ENCODE measurements around the gene SYMPK.

The SYMPK gene

DNA sequence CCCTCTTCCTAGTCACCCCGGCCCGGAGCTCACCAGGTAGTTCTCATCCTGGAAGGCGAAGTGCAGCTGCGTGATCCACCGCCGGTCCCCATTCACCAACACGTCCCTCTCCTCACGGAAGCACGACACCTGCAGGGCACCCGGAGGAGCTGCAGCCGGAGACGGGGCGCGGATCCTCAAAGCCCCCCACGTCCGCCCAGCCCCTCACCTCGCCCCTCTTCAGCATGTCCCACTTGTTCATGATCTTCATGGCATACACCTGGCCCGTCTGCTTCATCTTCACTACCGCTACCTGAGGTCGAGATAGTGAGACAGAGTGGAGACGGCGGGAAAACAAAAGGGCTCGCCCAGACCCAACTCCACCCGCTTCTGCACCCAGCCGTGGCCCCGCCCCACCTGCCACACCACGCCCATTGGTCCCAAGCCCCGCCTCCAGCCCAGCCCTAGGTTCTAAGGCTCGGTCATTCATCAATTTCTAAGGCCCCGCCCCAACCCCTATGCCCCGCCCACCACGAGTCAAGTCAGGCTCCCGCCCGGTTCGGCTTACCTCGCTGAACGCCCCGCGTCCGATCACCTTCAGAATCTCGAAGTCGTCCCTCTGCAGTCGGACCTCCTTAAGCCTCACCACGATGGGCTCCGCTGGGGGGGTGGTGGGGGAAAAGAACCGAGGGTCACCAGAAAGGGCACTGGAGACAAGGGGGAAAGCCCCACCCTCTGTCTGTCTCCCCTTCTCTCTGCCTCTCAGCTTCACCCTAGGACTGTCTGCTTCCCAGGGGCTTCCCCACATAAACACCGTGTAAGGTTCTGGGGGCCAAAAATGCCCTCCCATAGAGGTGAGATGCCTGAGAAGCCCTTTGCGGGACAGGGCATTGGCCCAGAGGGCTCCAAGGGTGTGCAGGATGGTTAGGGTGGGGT lies 83.5 kb downstream of the SYMPK start:
- peak; percentile 83 for DNase-seq

DNA sequence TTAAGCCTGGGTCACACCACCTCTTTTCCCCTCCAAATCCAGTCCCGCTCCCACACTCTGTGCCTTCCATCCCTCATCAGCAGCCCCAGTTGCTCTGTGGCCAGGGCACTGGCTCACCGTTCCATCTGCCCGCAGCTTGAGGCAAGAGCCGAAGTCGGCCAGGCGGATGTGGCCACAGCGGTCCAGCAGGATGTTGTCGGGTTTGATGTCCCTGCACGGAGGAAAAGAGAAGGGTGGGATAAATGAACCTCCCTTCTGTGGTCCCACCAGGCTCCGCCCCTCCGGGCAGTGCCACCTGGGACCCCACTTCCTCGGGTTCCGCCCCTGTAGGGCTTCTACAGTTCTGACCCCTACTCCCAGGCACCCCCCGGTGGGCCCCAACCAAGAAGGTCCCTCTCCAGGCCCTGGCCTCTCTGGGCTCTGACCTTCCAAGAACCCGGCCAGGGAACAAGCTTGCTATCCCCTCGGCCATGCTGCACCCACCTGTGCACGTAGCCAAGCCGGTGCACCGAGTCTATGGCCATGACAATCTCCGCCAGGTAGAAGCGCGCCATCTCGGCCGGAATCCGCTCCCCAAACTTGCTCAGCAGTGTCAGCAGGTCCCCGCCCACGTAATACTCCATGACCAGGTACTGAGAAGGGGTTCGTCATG lies 84.8 kb downstream of the SYMPK start:
- no peak for DNase-seq

DNA sequence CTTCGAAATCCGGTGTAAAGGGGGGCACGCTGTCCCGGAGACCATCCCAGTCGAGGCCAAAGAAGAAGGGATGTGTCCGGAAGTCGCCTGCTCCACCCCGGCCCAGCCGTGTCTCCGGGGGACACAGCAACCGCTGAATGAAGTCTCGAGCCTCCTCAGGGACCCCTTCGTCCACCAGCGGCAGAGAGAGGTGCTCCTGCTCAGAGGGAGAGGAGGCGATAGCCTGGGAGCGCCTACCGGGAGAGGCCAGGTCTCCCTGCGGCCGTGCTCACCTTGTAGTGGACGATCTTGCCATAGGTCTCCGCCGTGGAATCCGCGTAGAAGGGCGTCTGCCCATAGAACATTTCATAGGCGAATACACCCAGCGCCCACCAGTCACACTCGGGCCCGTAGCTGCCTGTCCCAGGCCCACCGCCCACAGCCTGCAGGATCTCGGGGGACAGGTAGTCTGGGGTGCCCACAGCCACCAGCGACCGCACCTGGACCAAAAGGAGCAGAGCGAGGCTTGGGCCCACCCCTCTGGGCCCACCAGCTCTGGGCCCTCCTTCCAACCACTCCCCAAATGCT lies 85.5 kb downstream of the SYMPK start:
- no peak for DNase-seq

DNA sequence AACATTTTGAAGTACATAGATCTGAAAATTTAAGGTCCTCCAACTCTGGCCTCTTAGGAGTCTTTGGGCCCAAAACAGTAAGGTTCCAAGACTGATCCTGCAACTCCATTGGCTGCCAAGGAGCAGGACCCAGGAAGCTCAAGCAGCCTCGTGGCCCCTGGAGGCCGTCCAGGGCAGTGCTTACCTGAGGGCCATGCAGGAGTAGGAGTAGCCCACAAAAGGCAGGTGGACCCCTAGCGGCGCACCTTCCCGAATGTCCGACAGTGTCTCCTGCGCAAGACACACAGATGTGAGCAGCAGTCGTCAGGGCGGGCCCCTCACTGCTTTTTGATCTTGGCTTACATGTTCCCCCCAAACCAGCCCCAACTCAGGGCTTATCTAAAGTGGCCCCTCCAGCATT lies 88.2 kb downstream of the SYMPK start:
- DNase-seq, result no peak

DNA sequence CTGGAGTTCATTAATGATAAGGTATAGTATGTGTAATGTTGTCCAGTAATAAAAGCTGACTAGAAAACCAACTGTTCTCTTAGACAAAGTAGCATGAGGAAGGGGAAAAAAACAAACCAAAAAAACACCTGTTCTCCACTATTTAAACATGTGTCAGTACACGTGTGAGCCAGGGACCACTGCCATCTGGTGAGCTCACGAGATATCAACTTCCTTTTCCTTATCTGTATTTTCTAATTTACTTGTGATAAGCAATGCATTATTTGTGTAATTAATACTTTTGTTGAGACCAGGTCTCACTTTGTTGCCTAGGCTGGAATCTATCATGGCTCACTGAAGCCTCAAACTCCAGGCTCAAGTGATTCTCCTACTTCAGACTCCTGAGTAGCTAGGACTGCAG lies 89.6 kb downstream of the SYMPK start:
- DNase-seq, result no peak

DNA sequence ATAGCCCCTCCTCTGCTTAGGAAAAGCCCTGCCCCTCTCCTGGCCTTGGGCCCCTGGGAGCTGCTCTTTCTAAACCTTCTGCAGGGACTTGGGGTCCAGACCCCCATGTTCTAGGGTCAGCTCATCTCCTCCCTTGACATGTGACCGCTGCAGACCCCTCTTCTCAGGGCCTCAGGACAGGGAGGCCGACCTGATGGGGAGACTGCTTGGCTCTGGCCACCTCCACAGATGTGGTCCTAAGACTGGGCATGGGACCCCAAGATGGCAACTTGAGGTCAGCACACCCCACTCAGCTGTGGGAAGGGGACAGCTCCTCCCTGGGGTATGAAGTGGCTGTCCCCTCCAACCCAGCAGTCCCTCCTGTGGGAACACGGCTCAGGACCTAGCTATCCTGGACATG lies 90.0 kb downstream of the SYMPK start:
- DNase-seq, result no peak

DNA sequence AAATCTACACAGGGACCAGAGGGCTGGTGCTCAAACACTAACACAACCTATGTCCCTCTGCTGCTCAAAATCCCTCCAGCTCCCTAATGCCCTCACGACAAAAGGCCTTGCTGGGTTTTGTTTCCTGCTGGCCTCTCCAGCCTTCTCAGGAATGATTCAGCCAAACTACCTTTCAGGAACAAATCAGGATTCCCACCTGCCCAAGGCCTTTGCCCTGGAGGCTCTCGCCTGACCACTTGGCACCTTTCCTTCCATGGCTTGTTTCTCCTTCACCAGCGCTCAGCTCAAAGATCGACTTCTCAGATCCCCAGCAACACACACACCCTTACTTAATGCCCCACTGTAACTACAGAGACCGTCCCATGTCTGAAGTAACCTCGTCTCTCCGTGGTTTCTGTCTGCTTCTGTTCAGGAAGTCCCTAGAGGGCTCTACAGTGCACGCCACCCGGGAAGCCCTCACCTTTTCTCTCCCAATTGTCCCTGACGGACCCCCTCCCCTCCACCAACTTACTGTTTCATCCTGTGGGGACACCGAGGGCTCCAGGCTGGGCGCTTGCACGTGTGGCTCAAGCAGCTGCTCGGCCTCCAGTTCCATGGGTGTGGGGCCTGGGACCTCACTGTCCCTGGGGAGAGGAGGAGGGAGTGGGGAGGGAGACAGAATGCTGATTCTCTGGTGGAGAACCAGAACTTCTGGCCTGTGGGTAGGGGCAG lies 90.7 kb downstream of the SYMPK start:
- no peak for DNase-seq

DNA sequence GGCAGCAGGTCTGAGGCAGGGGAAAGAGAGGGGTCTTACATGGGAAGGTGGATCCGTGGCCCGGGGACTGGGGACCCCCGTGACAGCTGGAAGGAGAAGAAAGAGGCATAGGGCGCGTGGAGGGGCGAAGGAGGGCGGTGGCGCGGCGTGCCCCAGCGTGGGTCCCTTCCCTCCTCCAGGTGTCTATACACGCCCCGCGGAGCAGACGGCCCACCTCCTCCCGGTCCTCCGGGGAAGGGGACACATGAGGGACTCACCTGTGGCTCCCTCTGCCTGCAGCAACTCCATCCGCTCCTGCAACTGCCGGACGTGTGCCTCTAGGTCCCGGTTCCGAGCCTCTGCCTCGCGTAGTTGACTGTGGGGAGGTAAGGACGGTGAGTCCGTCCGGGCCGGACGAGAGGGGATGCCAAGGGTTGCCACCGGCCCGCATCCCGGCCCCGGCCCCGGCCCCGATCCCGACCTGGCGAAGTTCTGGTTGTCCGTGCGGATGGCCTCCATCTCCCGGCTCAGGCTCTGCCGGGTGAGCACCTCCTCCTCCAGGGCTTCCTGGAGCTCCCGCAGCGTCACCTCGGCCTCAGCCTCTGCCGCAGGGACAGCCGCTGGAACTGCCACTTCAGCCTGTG lies 91.5 kb downstream of the SYMPK start:
- no peak for DNase-seq

DNA sequence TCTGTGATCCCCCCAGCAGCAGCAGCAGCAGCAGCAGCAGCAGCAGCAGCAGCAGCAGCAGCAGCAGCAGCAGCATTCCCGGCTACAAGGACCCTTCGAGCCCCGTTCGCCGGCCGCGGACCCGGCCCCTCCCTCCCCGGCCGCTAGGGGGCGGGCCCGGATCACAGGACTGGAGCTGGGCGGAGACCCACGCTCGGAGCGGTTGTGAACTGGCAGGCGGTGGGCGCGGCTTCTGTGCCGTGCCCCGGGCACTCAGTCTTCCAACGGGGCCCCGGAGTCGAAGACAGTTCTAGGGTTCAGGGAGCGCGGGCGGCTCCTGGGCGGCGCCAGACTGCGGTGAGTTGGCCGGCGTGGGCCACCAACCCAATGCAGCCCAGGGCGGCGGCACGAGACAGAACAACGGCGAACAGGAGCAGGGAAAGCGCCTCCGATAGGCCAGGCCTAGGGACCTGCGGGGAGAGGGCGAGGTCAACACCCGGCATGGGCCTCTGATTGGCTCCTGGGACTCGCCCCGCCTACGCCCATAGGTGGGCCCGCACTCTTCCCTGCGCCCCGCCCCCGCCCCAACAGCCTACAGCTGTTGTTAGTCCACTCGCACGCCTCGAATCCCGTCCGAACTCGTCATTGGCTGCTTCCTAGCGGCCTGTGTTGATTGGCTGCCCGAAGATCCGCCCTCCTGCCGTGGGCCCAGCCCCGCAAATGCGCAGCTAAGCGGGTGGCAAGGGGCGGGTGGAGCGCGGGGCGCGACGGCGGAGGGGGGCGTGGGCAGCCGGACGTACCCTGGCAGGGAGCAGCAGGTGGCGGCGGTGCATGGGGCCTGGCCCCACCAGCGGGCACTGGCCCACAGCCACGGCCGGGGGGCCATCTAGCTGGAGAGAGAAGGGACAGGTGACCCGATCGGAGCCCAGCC lies 92.5 kb downstream of the SYMPK start:
- peak; percentile 95 for DNase-seq

DNA sequence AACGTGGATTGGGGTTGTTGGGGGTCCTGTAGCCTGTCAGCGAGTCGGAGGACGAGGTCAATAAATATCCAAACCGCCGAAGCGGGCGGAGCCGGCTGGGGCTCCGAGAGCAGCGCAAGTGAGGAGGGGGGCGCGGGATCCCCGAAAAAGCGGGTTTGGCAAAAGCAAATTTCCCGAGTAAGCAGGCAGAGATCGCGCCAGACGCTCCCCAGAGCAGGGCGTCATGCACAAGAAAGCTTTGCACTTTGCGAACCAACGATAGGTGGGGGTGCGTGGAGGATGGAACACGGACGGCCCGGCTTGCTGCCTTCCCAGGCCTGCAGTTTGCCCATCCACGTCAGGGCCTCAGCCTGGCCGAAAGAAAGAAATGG lies 93.1 kb downstream of the SYMPK start:
- DNase-seq, result no peak

DNA sequence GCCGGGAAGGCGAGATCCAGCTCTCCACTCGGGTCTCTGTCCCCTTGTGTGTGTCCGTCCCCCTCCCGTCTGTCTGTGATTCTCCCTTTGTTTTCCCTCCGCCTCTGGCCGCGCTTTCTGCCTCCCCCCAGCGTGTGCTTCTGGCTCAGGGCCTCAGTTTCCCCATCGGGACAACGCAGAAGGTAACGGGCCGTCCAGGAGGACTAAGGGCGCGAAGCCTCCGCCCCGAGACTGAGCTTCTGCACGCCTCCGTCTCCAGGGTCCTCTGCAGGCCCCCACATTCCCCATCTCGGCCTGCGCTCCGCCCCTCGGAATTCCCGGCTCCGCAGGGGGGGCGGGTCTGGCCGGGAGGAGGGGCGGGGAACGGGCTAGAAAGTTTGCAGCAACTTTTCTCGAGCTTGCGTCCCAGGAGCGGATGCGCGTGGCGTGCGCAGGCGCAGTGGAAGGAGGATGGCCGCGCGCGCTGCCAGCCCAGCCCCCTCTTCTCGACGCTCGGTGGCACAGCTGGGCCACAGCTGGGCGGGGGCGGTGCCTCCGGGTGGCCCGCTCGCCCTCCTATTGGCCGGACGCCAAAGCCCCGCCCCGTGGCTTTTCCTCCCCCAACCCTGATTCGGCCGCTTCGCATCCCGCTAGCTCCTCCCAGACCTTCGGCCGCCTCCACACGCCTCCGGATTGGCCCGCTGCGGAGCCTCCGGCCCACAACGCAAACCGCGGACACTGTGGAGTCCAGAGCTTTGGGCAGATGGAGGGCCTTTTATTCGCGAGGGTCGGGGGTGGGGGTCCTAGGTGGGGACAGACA lies 93.8 kb downstream of the SYMPK start, which contains the start of gene SIX5:
TSS of gene SIX5 (minus strand) at position 269 of the 799 bp plus-strand sequence. CDS start 408 bp downstream, outside the sequence.
- DNase-seq, result peak; percentile 89

DNA sequence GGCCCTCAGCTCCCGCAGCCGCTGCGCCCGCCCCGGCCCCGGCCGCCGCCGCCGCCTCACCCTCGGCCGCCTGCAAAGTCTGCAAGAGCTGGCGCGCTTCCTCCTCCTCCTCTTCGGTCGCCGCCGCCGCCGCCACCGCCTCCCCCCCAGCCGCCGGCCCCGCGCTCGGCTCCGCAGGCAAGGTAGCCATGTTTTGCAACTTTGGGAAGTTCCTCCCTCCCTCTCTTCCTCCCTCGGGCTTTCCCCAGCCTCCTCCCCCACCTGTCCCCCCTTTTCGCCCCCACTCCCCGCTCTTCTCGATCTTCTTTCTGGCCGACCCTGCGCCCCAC lies 94.3 kb downstream of the SYMPK start:
- DNase-seq, result no peak

DNA sequence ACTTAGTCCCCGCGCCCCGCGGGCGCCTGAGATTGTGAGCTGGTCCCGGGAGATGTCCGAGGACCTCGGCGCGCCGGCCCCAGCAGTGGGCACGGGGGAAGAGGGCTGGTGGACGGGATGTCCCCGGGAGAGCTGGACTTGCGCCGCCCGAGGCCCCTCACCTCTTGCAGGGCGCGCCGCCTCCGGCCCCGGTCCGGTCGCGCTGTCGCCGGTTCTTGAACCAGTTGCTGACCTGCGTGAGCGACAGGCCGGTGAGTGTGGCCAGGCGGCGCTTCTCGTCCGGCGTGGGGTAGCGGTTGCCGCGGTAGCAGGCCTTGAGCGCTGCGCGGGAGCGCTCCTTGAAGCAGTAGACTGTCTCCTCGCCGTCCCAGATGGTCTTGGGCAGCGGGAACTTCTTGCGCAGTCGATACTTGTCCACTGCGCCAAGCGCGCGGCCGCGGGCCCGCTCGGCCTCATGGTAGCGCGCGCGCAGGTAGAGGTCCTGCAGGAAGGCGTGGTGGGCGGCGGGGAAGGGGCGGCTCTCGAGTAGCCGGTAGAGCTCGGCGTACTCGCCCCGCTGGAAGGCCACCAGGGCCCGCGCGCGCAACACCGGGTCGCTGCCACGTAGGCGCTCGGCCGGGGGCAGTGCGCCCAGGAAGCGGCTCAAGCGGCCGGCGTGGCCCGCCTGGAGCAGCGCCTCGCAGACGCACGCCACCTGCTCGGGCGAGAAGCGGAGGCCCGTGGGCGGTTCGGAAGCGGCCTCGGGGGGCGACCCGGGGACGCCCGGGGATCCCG lies 94.9 kb downstream of the SYMPK start:
- DNase-seq, result no peak

DNA sequence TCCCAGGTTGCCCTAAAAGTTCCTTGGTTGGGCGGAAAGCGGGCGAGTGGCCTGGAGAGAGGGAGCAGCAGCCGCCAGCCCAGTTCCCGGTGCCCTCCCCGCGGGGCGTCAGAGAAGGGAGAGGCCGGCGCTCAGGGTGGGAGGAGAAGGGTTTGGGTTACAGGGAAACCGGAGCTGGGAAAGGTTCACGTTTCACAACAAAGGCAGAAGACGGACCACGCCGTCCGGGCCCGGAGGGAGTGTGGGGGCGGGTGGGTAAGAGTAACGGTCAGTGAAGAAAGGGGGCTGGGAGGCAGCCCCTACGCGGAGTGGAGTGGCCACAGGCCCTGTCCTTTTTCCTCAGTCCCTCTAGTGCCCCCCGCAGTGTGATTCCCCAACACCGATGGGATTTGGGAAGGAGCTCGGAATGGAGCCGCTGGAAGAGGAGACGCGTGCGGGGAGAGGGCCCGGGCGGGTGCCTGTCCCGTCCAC lies 95.5 kb downstream of the SYMPK start:
- DNase-seq, result peak; percentile 5

DNA sequence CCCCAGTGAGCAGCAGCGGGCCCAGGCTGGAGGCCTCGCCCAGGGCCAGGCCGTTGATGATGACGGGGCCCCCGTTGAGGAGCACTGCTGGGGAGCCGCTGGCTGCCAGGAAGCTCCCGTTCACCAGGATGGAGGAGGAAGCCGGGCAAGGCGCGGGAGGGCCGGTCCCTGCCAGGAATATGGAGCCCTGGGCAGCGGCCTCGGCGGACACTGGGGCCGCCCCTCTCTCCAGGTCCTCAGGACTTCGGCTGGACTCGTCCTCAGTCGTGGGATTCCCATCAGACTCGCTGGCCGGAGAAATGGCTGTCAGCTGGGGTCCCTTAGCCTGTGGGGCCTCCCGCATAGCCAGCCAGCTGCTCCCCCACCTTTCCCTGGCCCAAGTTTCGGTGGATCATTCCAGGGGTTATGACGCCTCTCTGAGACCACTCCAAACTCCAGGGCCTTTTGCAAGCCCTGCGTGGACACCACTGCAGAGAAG lies 96.0 kb downstream of the SYMPK start:
- no peak for DNase-seq

DNA sequence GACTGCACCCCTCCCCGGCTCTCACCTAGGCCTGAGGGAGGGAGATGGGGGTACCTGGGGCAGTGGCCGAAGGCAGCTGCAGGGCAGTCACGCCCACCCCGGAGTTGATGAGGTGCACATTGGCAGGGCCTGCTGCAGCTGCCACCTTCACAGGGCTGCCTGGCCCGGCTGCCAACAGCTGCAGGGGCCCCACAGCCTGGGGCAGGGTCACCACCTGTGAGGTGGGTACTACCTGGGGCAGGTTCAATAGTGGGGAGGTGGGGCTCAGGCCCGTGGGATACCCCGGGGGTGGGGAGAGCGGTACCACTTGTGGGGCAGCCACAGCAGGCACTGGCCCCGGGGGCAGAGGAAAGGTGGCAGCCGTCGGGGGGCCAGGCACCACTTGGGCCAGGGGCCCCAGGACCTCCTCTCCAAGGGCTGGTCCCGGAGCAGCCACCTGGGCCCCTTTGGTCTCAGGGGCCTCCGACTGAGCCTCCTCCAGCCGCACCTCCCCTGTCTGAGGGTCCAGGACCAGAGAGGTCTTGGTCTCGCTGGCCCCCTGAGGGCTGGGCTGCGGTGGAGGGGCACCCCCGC lies 96.6 kb downstream of the SYMPK start:
- no peak for DNase-seq

DNA sequence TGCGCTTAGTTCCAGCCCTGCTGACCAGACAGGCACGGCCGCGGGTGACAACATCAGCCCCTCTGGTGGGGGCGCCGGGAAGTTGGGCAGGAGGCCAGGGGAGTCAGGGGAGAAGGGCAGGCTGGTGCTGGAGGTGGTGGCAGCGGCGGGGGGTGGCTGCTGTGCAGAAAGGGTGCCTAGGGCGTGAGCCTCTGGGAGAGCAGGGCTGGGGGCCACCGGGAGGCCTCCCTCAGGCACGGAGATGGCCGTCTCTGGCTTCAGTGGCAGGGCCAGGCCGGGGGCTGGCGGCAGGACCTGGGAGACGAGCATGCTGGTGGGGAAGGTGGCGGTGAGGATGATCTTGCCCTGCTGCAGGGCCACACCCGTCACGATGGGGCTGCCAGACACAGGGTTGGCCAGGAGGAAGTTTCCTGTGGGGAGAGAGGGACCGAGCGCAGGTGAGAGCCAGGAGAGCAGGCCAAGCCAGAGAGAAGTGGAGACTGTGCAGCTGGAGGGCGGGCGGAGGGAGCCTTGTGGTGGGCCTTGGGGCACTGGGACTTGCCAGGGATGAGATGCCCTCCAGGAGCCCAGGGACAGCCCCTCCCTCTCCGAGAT lies 97.1 kb downstream of the SYMPK start:
- no peak for DNase-seq

All from DMS79 (cell line).